Limb (tissue), 2 donors: Measurements from ENCODE around the gene ATP11A.
"Not testable (repeated sequence)": the region's sequence is repeated elsewhere in the genome, so short reads cannot be mapped to it uniquely, and the experiment has no call there.

Experiments used
- DNase-seq, 2 donors: peaks; one replicate each; pipeline ENCODE4 v3.0.0-alpha.2; 2016; ENCODE audit errors: extremely low spot score in 2 of 2

ATP11A gene

DNA sequence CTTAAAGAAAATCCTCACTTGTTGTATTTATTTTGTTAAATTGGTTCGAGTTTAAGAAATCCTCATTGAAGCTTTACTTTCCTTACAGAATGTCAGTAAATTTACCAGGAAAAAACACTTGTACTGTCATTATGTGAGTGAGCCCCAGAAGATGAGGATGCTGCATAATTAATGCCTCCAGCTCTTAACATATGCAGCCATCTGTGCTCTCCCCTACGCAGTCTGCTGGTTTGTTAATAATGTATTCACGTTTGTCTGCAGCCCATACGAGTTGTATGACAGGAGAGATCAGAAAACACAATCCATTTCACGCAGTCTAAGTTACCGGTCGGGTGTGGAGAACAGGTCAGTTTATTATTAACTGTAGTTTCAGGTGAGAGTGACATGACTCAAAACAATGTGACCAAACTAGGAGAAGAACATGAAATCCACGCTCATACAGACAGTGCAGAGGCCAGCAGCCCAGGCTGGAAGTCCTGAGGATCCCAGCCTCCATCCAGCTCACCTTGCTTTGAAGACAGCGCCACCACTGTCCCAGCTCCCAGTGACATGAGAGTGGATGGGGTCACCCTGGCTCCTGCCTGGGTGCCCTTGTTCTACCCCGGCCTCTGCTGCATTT lies 19.8 kb upstream of the ATP11A start:
- DNase-seq: no peak

DNA sequence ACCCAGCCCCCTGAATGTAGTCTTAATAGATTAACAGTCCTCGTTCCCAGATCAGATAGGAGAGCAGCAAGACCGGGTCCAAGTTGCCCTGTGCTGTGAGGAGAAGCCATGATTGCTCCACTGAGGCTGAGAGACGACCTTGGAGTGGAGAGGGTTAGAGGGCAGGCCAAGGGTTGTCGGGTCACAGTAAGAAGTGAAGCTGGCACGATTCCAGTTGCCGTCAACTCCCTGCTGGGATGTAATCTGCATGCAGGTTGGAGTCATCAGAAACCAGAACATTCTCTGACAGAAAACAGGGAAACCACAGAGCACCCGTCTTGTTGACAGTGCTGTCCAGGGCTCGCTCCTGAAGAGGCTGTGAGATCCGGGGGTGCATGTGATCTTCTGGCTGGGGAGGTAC lies 19.0 kb upstream of the ATP11A start:
- no peak for DNase-seq

DNA sequence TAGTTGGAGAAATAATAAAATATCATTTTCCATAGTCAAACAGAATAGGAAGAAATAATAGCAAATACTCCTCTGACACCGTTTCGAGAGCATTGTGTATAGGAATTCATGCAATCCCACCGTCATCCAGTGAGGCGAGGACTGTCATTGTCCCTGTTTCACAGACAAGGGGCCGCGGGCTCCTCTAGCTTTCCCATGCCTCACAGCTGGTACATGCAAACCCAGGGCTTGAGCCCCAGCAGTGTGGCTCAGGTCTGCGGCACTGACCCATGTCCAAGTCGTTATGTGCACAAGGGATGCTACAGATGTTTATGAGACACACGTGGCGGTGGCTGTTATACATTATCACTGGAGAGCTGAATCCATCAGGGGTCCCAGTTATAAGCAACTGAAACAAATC lies 18.5 kb upstream of the ATP11A start:
- no peak for DNase-seq

DNA sequence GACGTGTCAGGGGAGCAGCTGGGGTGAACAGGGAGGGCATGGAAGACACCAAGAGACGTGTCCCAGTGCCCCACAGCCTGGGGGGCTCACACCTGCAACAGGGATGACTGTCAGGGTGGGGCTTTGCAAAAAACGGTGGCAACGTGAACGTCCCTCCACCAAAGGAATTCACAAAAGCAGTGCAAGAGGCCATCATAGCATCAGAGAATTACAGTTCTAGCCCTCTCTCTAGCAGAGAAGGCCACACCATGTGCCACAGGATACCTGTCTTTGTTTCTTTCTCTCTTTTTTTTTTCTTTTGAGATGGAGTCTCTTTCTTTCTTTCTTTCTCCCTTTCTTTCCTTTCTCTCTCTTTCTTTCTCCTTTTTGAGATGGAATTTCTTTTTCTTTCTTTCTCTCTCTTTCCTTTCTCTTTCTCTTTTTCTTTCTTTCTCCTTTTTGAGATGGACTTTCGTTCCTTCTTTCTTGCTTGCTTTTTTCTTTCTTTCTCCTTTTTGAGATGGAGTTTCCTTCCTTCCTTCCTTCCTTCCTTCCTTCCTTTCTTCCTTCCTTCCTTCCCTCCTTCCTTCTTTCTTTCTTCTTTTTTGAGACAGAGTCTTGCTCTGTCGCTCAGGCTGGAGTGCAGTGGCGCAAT lies 17.1 kb upstream of the ATP11A start:
- no peak for DNase-seq

DNA sequence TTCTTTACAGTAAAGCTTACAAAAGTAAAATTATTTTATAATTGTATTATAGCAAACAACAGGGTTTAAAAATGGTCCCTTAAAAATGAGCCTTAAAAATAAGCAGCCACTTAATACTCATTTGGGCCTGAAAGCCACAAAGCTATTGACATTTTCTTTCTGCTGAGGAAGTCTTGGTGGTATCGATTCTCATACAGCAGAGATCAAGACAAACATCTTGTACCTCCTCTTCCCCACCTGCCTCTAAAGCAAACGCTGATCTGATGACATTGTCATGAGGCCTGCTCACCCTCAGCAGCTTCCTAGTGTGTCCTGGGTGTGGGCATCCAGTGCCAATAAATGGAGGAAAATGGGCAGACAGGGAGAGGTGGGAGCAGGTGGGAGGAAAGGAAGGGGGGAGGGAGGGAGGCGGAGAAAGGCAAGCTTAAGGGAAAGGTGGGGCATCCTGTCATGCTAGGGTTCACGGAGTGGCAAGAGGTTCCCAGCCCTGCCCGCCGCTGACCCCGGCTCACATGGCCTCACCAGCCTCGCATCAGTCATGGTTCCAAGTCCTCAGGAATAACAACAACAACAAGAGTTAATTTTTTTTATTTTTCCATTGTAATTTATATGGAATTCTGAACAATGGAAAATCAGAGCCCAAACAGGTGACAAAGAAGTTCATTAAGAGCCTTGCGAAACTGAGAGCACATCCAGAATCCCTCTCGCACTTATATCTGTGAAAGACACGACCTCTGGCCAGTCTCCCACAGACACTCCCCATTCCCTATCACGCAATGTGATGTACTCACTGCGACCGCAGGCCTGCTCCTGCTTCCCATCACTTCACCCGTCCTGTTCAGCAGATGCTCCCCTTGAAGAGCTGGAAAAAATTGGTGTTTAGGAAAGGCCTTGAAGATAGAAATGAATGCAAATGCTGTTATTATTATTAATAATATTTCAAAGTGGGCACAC lies 15.1 kb upstream of the ATP11A start:
- no peak for DNase-seq

DNA sequence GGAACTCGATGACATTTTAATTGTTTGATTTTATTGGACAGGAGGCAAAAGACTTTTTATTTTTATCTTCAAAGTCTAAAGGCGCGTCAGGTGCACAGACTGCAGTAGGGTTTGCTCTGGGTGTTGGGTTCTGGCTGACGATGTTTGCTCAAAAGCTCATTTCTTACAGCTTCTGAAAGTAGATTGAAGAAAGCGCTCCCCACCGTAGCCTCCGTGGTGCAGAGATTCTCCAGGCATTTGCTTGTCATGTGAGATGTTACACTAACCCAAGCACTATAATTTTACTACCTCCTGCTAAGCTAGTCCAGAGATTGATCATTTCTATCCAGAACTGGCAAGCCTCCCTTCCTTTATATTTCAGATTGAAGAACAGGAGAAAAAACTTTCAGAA lies 14.5 kb upstream of the ATP11A start:
- no peak for DNase-seq

DNA sequence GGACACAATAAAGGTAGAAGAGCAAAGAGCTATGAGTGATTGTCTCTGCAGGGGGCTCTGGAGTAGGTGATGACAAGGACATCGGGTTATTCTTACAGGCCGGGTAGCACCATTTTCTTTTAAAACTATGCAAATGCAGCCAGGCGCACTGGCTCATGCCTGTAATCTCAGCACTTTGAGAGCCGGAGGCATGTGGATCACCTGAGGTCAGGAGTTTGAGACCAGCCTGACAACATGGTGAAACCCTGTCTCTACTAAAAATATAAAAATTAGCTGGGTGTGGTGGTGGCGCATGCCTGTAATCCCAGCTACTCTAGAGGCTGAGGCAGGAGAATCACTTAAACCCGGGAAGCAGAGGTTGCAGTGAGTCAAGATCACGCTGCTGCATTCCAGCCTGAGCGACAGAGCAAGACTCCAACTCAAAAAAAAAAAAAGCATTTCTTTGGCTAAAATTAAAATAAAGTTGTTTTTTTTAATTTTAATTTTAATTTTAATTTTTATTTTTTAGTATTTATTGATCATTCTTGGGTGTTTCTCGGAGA lies 12.3 kb upstream of the ATP11A start:
- not testable (repeated sequence) for DNase-seq

DNA sequence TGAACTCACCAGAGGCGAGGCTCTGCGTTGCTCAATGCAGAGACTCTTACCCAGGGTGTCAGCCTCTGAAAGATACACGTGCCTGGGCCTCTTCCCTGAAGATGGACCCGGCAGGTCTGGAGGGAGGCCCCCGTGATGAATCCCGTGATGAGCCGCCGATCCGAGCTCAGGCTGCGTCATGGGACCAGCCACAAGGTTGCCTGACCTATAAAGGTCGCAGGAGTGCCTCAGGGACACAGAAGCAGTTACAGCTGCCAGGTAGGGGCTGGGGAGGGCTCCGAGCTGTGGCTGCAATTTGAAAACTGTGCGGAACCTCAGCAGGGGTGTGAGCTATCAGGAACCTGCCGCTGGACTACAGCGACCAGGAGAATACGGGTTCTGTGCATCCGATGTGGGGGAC lies 10.5 kb upstream of the ATP11A start:
- DNase-seq: no peak

DNA sequence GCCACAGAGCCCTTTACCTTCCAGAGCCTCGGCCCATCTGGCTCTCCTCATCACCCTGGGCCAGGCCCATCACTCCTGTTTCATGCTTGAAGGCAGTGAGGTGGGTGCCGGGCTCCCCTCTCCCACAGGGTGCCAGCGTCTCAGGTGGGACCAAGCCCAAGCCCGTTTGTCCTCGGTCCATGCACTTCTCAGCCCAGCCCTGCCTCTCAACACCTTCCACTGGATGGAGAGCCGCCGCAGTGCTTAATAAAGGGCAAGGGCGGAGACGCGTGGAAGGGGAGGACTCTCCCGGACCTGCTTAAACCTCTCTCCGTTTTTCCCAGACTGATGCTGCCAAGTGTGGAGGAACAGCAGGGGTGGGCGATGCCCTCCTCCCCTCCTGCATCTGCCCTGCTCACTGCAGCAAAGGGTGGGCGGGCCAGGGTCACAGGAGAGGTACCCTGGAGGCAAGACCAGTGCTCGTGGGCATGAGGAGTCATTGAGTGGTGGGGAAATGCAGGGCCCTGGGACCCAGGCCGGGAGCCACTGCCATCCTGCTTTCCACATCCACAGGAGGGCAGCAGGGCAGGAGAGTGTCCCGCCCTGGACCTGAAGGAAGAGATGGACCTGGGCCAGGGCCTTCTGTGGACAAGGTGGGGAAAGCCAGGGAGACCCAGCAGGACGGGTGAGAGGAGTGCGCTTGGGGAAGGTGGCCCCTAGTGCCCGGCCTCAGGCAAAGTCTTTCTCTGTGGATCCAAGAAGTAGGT lies 9.7 kb upstream of the ATP11A start:
- DNase-seq: no peak

DNA sequence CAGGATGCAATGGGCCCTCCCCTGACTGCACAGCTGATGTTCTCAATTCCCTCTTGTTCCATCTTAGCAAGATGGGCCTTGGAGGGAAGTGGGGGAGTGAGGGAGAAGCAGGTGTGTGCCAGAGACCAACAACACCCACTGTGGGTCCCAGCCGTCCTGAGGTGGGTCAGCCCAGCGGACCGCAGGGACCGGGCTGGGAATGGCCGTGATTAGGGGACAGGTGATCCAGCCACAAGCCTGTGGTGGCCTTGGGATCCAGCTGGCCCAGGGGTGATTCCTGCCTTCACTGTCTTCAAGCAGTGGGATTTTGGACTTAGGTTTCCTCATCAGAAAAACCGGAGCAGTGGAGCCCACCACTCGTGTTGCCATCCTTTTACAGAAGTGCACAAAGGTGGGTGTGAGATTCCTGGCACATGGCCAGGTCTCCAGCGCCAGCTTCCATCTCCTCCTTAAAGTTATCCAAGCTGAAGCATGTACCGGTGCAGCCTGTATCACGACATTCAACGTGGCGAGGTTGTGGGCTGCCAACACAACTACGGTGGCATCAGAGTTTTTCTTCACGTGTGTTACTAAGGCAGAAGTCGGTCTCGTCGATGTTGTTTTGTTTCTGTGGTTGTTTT lies 9.0 kb upstream of the ATP11A start:
- DNase-seq: no peak

DNA sequence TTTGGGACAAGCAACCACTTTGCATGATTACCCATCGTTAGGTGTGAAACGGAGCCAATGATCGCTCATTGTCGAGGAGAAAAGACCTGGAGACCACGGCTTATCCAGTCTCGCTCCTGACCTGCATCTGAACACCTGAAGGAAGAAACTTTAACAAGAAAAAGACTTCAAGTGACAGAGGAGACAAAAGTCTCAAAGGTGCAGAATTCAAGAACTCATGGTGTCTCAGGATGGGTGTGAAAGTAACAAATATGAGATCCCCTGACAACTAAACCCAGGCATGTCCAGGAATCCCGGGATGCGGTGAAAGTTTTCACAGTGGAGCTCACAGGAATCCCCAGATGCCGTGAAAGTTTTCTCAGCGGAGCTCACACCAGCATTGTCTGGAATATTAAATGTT lies 6.3 kb upstream of the ATP11A start:
- no peak for DNase-seq

DNA sequence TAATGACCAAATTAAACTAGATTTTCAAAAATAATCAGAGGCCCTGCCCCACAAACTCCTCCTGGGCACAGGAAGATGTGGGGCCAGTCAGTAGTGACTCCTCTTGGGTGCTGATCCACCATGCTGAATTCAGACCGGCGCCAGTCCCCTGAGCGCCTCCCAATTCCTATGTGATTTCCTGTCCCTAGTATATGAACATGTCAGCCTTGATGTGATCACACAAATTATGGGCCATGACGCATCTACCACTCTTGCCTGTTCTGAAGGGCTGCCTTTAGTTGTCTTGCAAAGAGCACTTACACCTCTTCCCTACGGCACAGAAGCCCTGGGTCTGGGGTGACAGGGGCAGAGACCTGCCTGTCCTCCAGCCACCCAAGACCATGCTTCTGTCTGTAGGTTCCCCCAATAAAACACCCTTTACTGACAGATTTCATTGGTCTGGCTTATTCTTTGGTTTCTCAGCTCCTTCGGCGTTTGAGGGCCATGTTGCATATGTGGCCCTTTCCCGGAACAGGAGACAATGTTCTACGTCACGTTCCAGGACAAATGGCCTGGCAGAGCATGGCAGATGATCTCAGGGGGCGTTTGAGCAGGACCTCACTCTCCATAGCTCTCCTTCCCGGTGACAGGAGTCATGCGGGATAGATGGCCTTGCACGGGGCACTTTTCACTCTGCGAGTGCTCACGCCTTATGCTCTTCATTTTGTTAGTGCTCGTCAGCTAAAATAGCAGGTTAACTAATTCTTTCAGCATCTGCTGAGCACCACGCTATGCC lies 5.6 kb upstream of the ATP11A start:
- no peak for DNase-seq

DNA sequence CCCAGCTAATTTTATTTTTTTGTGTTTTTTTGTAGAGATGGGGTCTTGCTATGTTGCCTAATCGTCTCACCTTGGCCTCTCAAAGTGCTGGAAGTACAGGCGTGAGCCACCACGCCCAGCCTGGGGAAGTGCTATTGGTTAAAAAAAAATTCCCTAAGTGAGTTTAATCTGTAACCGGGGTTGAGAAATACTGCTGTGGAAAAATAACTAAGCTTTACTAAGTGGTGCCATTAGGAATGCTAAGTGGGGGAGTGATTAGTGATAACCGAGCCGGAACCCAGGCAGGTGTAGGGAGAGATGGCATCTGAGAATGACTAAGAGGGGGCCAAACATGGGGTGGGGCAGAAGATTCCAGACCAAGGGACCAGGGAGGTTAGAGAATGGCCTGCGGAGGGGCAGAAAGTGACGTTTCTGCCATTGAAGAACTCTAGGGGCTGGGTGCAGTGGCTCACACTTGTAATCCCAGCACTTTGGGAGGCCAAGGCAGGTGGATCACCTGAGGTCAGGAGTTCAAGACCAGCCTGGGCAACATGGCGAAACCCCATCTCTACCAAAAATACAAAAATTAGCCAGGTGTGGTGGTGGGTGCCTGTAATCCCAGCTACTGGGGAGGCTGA lies 4.5 kb upstream of the ATP11A start:
- not testable (repeated sequence) for DNase-seq

DNA sequence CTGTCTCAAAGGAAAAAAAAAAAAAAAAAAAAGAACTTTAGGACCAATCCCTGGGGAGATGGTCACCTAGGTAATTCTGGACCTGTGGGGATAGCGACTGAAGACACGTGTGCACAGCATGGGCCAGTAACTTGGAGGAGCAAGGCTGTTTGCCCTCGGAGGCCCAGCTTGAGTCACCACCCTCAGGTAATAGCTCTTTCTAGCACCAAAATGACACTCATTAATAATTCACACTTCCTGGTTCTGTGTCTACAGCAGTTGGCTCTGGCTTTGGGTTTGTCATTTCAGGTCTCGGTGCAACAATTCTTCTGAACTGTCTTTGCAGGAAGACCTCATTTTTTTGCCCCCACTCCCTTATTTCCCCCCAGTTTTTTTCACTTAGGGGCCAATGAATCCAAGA lies 3.9 kb upstream of the ATP11A start:
- no peak for DNase-seq

DNA sequence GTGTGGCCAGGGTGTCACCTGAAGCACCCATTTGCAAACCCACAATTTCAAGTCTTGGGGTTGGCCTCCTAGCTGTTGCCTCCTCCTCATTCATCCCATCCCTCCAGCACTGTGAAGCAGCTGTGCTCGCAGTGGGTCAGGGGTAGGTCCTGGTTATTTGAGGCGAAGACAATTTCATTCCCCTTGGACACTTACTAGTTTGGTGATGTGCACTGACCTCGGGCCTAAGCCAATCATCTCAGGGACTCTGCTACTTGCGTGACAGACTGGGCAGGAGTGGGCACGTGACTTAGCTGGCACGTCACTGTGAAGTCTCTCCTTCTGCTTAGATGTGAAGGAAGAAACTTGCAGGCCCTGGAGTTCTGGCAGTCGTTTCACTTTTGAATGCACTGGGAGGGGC lies 3.5 kb upstream of the ATP11A start:
- no peak for DNase-seq

DNA sequence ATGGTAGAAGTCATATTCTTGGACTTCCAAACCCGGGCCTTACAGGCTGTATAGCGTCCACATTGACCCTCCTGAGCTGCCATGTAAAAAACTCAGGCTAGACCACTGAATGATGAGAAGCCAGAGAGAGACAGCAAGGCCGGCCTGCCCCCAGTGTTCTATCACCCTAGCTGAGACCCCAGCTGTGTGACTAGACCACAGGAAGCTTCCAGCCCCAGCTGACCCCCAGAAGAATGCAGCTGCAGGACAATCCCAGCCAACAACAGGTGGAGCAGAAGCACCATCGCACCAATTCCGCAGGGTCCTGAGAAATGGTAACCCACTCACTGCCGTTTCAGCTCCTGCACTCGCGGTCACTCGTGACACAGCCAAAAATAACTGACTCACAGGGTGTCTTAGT lies 2.9 kb upstream of the ATP11A start:
- DNase-seq: no peak

DNA sequence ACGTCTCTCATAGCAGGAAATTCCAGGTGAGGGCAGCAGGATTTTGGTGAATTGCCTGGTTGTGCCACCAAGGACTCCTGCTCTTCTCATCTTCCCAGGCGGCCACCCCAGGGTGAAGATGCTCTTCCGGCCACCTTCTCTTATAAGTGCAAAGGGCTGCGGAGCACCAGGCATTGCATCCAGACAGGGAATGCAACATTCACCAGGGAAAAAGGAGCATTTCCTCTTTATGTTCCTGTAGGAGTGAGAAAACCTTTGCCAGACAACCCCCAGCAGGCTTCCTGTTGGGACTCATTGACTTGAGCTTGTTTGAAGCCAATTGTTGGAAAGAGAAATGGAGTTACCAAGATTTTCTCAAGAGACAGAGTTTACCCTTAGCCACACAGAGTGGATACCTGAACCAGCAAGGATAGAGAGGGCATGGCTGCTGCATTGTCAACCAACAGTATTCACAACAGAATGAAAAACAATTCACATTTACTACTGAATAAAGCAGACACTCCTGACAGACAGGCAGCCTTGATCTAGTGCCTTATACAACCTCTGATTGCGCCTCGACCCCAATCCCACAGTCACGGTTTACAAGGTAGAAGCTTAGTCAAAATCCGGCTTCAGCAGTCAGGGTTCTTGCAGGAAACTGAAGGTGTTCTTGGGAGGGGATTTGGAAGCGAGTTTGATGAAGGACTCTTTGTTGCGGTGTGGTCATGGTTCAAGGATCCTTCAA lies 1.8 kb upstream of the ATP11A start:
- DNase-seq: no peak

DNA sequence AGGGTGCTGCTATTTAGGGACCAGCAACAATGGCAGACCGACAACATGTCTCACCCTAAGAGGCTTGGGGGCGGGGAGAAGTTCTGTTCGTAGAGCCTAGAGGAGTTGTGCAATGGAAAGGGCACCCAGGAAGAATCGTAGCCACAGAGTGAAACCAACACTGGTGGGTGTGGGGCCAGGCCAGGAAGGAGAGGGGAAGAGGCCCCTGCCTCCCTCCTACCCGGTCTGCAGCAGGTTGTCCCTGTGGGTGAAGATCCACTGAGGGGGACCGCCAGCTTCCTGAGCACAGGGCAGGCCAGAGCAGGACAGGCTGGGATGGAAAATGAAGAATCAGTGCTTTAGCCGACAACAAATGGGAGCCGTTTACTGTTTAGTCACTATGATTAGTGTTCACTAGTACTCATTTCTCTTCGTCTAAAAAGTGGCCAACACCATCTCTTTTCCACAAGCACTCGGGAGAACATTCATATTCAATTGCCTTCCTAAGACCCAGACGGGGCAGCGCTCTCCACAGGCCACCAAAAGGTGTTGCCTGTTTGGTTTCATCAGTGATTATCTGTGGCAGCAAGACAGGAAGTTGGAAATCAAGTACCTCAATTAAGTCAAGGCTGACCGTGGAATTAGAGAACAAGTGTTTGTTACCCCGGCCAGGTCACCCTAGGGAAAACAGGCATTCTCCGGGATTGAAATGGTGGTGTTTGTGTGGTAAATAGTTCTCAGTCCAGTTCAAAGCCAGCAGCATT lies 1.1 kb upstream of the ATP11A start:
- DNase-seq: no peak
